GM18873 (cell line): ENCODE results near the gene MAGEA9B.
"Not testable (repeated sequence)": the region's sequence is repeated elsewhere in the genome, so short reads cannot be mapped to it uniquely, and the experiment has no call there.

Source experiments
- ATAC-seq: cut with Tn5 transposase; IDR thresholded peaks from one replicate; pipeline ENCODE4 v1.9.1; 2021; ENCODE audit warnings: mild to moderate bottlenecking, moderate library complexity, moderate number of reproducible peaks; ENCODE audit not compliant: unreplicated experiment, low FRiP score

MAGEA9B gene

GRCh38 chrX:149587359-149587758 lies at the start of gene MAGEA9B:
TSS of gene MAGEA9B (minus strand) at chrX:149587459. CDS start at chrX:149583179, 4,280 bp downstream.
- not testable (repeated sequence) for ATAC-seq

- ATAC-seq: no peak
These were observed 46.3 kb upstream of the MAGEA9B start for GRCh38 chrX:149633511-149633910.

- ATAC-seq: no peak
These were observed 44.2 kb upstream of the MAGEA9B start, which contains the start of gene TMEM185A for GRCh38 chrX:149631234-149632165. TSS of gene TMEM185A (minus strand) at chrX:149631792. CDS start at chrX:149631580, 212 bp downstream.

- no peak for ATAC-seq
These were observed 43.5 kb upstream of the MAGEA9B start for GRCh38 chrX:149630681-149631233.

- ATAC-seq: no peak
These were observed 42.6 kb upstream of the MAGEA9B start for GRCh38 chrX:149629730-149630387.

- ATAC-seq: no peak
These were observed 41.5 kb upstream of the MAGEA9B start for GRCh38 chrX:149628768-149629167.

- ATAC-seq: no peak
These were observed 41.0 kb upstream of the MAGEA9B start for GRCh38 chrX:149628280-149628679.

- ATAC-seq: not testable (repeated sequence)
These were observed 39.6 kb upstream of the MAGEA9B start for GRCh38 chrX:149626829-149627228.

- ATAC-seq: not testable (repeated sequence)
These were observed 32.4 kb upstream of the MAGEA9B start for GRCh38 chrX:149619662-149620061.

- no peak for ATAC-seq
These were observed 31.6 kb upstream of the MAGEA9B start for GRCh38 chrX:149618871-149619270.

- no peak for ATAC-seq
These were observed 24.4 kb upstream of the MAGEA9B start for GRCh38 chrX:149611623-149612175.

GRCh38 chrX:149610511-149610910 lies 23.3 kb upstream of the MAGEA9B start:
- no peak for ATAC-seq

GRCh38 chrX:149607699-149608098 lies 20.4 kb upstream of the MAGEA9B start:
- no peak for ATAC-seq

GRCh38 chrX:149605248-149605885 lies 18.1 kb upstream of the MAGEA9B start:
- ATAC-seq: not testable (repeated sequence)

- not testable (repeated sequence) for ATAC-seq
These were observed 11.3 kb upstream of the MAGEA9B start for GRCh38 chrX:149598603-149599002.

- not testable (repeated sequence) for ATAC-seq
These were observed 8.7 kb upstream of the MAGEA9B start for GRCh38 chrX:149595943-149596342.

- ATAC-seq: not testable (repeated sequence)
These were observed 8.0 kb upstream of the MAGEA9B start, which contains the start of gene HSFX2 for GRCh38 chrX:149595214-149595613. TSS of gene HSFX2 (minus strand) at chrX:149595314. CDS start at chrX:149594700, 614 bp downstream.

- not testable (repeated sequence) for ATAC-seq
These were observed 3.7 kb upstream of the MAGEA9B start for GRCh38 chrX:149590993-149591392.

GRCh38 chrX:149585631-149586030 lies 1.6 kb downstream of the MAGEA9B start:
- ATAC-seq: not testable (repeated sequence)

- ATAC-seq: peak; percentile 100
These were observed 13.8 kb downstream of the MAGEA9B start for GRCh38 chrX:149573456-149573855.
